ENCODE measurements around the gene RASL10B.

DNA sequence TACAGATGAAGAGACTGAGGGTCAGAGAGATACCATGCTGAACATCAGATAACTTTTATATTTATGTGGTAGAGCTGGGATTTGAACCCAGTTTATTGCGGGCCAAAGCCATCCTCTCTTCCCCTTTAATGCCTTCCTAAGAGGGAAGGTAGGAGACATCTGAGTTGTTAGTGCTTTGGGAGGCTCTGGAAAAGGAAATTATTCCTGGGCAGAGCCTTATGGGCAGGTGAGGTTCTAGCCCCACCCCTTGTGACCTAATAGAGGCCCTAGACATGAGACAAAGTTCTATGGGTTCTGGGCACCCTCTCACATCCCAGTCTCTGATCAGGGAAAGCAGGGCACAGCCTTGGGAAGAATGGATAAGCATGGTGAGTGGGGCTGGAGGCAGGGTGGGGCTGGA, 29.1 kb downstream of the RASL10B start, which contains the start of gene C17orf50:
- TF ChIP-seq SP1 (IDR thresholded peaks at IDR 0.05), result no peak
- TF ChIP-seq FOXM1 (IDR thresholded peaks at IDR 0.05; ENCODE audit: borderline replicate concordance), result no peak
- no peak for TF ChIP-seq CTBP1 (IDR thresholded peaks at IDR 0.05; ENCODE audit: borderline replicate concordance)
- TF ChIP-seq SUZ12 (IDR thresholded peaks at IDR 0.05), result no peak
- TF ChIP-seq NFRKB (IDR thresholded peaks at IDR 0.05), result no peak
- no peak for TF ChIP-seq HDGF (IDR thresholded peaks at IDR 0.05; ENCODE audit: borderline replicate concordance)
- no peak for TF ChIP-seq ARNT (IDR thresholded peaks at IDR 0.05)
- no peak for TF ChIP-seq ELF4 (IDR thresholded peaks at IDR 0.05)
- TF ChIP-seq ZNF384 (IDR thresholded peaks at IDR 0.05), result no peak
- TF ChIP-seq BHLHE40 (IDR thresholded peaks at IDR 0.05; ENCODE audit: borderline replicate concordance), result no peak
- TF ChIP-seq PKNOX1 (IDR thresholded peaks at IDR 0.05), result no peak
- no peak for TF ChIP-seq FOXK2 (IDR thresholded peaks at IDR 0.05)
